ENCODE measurements around the gene FMR1.

Gene FMR1

DNA sequence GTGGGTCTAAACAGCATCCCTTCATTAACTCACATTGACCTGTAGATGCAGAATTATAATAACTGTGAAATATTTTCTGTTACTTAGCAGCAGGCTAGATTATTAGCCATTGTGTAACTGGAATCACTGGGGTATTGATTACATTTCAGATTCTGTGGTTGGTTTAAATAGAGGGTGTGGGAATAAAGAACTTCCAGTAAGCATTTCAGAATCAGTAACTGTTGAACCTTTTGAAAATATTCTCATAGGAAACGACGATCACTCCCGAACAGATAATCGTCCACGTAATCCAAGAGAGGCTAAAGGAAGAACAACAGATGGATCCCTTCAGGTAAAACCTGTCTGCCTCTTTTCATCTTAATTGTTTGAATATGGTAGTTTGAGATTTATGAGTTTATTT is 33.6 kb downstream of the FMR1 start:
- Histone ChIP-seq H3K4me3 (ENCODE audit: insufficient read depth in 1 of 2, low read depth in 1 of 2, low read length in 2 of 2) (no peak overlapping the region), H3K27me3 (ENCODE audit: control insufficient read depth in 1 of 2, insufficient read depth in 1 of 2, low read length in 2 of 2) (no peaks in the 10 kb centered on the region), H3K14ac (ENCODE audit: low read length in 2 of 2) (no peak overlapping the region), H2BK5ac (ENCODE audit: low read depth, low read length, poor library complexity, severe bottlenecking) (no peak overlapping the region), H2BK120ac (ENCODE audit: low read depth, low read length) (no peak overlapping the region), H3K4me2 (ENCODE audit: low read length, poor library complexity, severe bottlenecking) (no peak overlapping the region), H4K91ac (ENCODE audit: low read length) (no peak overlapping the region), H3K79me1 (replicated peaks; ENCODE audit: low read length, poor library complexity, severe bottlenecking) (no peaks in the 10 kb centered on the region), H2AK5ac (ENCODE audit: low read length, severe bottlenecking) (no peak overlapping the region), H3K4me1 (ENCODE audit: control insufficient read depth, insufficient read depth, low read depth, low read length) (no peaks in the 10 kb centered on the region), H3K23ac (ENCODE audit: low read length in 2 of 2) (no peak overlapping the region), H2AFZ (ENCODE audit: low read depth, low read length) (no peak overlapping the region), H2BK15ac (ENCODE audit: low read depth, poor library complexity, severe bottlenecking) (no peak overlapping the region), H3K9ac (ENCODE audit: low read length) (no peak overlapping the region), H3K36me3 (ENCODE audit: control insufficient read depth in 1 of 2, insufficient read depth in 2 of 2, low read depth in 1 of 2, low read length in 2 of 2) (peaks cover 3 to 76% of the 10 kb centered on the region in 2 experiments), H3K27ac (ENCODE audit: low read length, poor library complexity, severe bottlenecking) (no peak overlapping the region), H3K9me3 (ENCODE audit: control insufficient read depth, low read length) (no peaks in the 10 kb centered on the region), H3K18ac (ENCODE audit: low read depth in 1 of 2, low read length in 2 of 2) (no peak overlapping the region), H3K4ac (ENCODE audit: low read depth in 1 of 2, low read length in 2 of 2) (no peak overlapping the region), H2BK12ac (ENCODE audit: low read length in 2 of 2) (no peak overlapping the region), H4K8ac (ENCODE audit: low read length) (no peak overlapping the region)
- WGBS: 97% methylated on average over 5 of the region's 5 CpGs
- no peak for DNase-seq

GRCh38 chrX:147948531-147948930 is 36.8 kb downstream of the FMR1 start:
- Histone ChIP-seq H3K9me3 (ENCODE audit: control insufficient read depth, low read length) (no peaks in the 10 kb centered on the region), H3K27me3 (ENCODE audit: control insufficient read depth in 1 of 2, insufficient read depth in 1 of 2, low read length in 2 of 2) (no peaks in the 10 kb centered on the region), H2BK12ac (ENCODE audit: low read length in 2 of 2) (no peak overlapping the region), H3K4me1 (ENCODE audit: control insufficient read depth, insufficient read depth, low read depth, low read length) (no peaks in the 10 kb centered on the region), H2AFZ (ENCODE audit: low read depth, low read length) (no peak overlapping the region), H3K14ac (ENCODE audit: low read length in 2 of 2) (no peak overlapping the region), H3K4me2 (ENCODE audit: low read length, poor library complexity, severe bottlenecking) (no peak overlapping the region), H3K4ac (ENCODE audit: low read depth in 1 of 2, low read length in 2 of 2) (no peak overlapping the region), H2BK5ac (ENCODE audit: low read depth, low read length, poor library complexity, severe bottlenecking) (no peak overlapping the region), H3K36me3 (ENCODE audit: control insufficient read depth in 1 of 2, insufficient read depth in 2 of 2, low read depth in 1 of 2, low read length in 2 of 2) (peaks cover 3 to 50% of the 10 kb centered on the region in 2 experiments), H3K4me3 (ENCODE audit: insufficient read depth in 1 of 2, low read depth in 1 of 2, low read length in 2 of 2) (no peak overlapping the region), H3K23ac (ENCODE audit: low read length in 2 of 2) (no peak overlapping the region), H3K27ac (ENCODE audit: low read length, poor library complexity, severe bottlenecking) (no peak overlapping the region), H2BK15ac (ENCODE audit: low read depth, poor library complexity, severe bottlenecking) (no peak overlapping the region), H3K18ac (ENCODE audit: low read depth in 1 of 2, low read length in 2 of 2) (no peak overlapping the region), H3K79me1 (replicated peaks; ENCODE audit: low read length, poor library complexity, severe bottlenecking) (no peaks in the 10 kb centered on the region), H2AK5ac (ENCODE audit: low read length, severe bottlenecking) (no peak overlapping the region), H2BK120ac (ENCODE audit: low read depth, low read length) (no peak overlapping the region), H4K8ac (ENCODE audit: low read length) (no peak overlapping the region), H4K91ac (ENCODE audit: low read length) (no peak overlapping the region), H3K9ac (ENCODE audit: low read length) (no peak overlapping the region)
- DNase-seq: no peak
- WGBS: 100% methylated on average over 4 of the region's 7 CpGs

DNA sequence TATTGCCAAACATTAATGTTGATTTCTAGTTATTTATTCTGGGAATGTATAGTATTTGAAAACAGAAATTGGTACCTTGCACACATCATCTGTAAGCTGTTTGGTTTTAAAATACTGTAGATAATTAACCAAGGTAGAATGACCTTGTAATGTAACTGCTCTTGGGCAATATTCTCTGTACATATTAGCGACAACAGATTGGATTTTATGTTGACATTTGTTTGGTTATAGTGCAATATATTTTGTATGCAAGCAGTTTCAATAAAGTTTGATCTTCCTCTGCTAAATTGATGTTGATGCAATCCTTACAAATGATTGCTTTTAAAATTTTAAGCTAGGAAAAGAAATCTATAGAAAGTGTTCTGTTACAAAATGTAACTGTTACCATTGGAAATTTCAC is 38.6 kb downstream of the FMR1 start:
- Histone ChIP-seq H3K18ac (ENCODE audit: low read depth in 1 of 2, low read length in 2 of 2) (no peak overlapping the region), H3K14ac (ENCODE audit: low read length in 2 of 2) (no peak overlapping the region), H2AFZ (ENCODE audit: low read depth, low read length) (no peak overlapping the region), H3K4me2 (ENCODE audit: low read length, poor library complexity, severe bottlenecking) (no peak overlapping the region), H2AK5ac (ENCODE audit: low read length, severe bottlenecking) (no peak overlapping the region), H3K36me3 (ENCODE audit: control insufficient read depth in 1 of 2, insufficient read depth in 2 of 2, low read depth in 1 of 2, low read length in 2 of 2) (peaks cover 0 to 31% of the 10 kb centered on the region in 2 experiments), H3K4ac (ENCODE audit: low read depth in 1 of 2, low read length in 2 of 2) (no peak overlapping the region), H3K23ac (ENCODE audit: low read length in 2 of 2) (no peak overlapping the region), H3K27ac (ENCODE audit: low read length, poor library complexity, severe bottlenecking) (no peak overlapping the region), H3K79me1 (replicated peaks; ENCODE audit: low read length, poor library complexity, severe bottlenecking) (no peaks in the 10 kb centered on the region), H2BK12ac (ENCODE audit: low read length in 2 of 2) (no peak overlapping the region), H3K27me3 (ENCODE audit: control insufficient read depth in 1 of 2, insufficient read depth in 1 of 2, low read length in 2 of 2) (no peaks in the 10 kb centered on the region), H4K91ac (ENCODE audit: low read length) (no peak overlapping the region), H4K8ac (ENCODE audit: low read length) (no peak overlapping the region), H2BK120ac (ENCODE audit: low read depth, low read length) (no peak overlapping the region), H3K9me3 (ENCODE audit: control insufficient read depth, low read length) (no peaks in the 10 kb centered on the region), H2BK15ac (ENCODE audit: low read depth, poor library complexity, severe bottlenecking) (no peak overlapping the region), H2BK5ac (ENCODE audit: low read depth, low read length, poor library complexity, severe bottlenecking) (no peak overlapping the region), H3K4me3 (ENCODE audit: insufficient read depth in 1 of 2, low read depth in 1 of 2, low read length in 2 of 2) (no peak overlapping the region), H3K4me1 (ENCODE audit: control insufficient read depth, insufficient read depth, low read depth, low read length) (no peaks in the 10 kb centered on the region), H3K9ac (ENCODE audit: low read length) (no peak overlapping the region)
- WGBS: no CpG with 5 or more reads among the region's 1 CpG
- no peak for DNase-seq

DNA sequence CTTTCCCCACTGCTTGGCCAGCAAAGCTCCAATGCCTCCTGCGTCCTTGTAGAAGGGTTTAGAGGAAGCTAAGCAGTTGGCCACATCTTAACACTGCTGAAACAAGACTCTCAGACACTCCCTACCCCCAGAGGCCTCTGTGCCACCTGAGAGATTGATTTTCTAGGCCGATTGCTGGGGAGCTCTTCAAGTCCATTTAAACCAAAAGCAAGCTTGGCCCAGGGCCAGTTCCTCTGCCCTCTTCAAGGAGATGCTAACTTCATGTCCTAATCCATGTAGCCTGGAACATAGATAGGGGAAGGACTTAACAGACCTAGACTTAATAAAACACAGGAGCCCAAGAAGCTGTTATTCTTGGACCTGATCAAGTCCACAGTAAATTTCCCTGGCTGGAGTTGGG is 42.3 kb downstream of the FMR1 start:
- Histone ChIP-seq H2BK12ac (ENCODE audit: low read length in 2 of 2) (no peak overlapping the region), H2BK15ac (ENCODE audit: low read depth, poor library complexity, severe bottlenecking) (no peak overlapping the region), H3K4me3 (ENCODE audit: insufficient read depth in 1 of 2, low read depth in 1 of 2, low read length in 2 of 2) (no peak overlapping the region), H3K36me3 (ENCODE audit: control insufficient read depth in 1 of 2, insufficient read depth in 2 of 2, low read depth in 1 of 2, low read length in 2 of 2) (peaks cover 0 to 6% of the 10 kb centered on the region in 2 experiments), H3K4ac (ENCODE audit: low read depth in 1 of 2, low read length in 2 of 2) (no peak overlapping the region), H3K23ac (ENCODE audit: low read length in 2 of 2) (no peak overlapping the region), H3K14ac (ENCODE audit: low read length in 2 of 2) (no peak overlapping the region), H3K4me1 (ENCODE audit: control insufficient read depth, insufficient read depth, low read depth, low read length) (no peaks in the 10 kb centered on the region), H3K9me3 (ENCODE audit: control insufficient read depth, low read length) (no peaks in the 10 kb centered on the region), H2BK5ac (ENCODE audit: low read depth, low read length, poor library complexity, severe bottlenecking) (no peak overlapping the region), H4K8ac (ENCODE audit: low read length) (no peak overlapping the region), H3K4me2 (ENCODE audit: low read length, poor library complexity, severe bottlenecking) (no peak overlapping the region), H3K27me3 (ENCODE audit: control insufficient read depth in 1 of 2, insufficient read depth in 1 of 2, low read length in 2 of 2) (no peaks in the 10 kb centered on the region), H3K27ac (ENCODE audit: low read length, poor library complexity, severe bottlenecking) (no peak overlapping the region), H4K91ac (ENCODE audit: low read length) (no peak overlapping the region), H2AFZ (ENCODE audit: low read depth, low read length) (no peak overlapping the region), H2BK120ac (ENCODE audit: low read depth, low read length) (no peak overlapping the region), H3K79me1 (replicated peaks; ENCODE audit: low read length, poor library complexity, severe bottlenecking) (no peaks in the 10 kb centered on the region), H3K9ac (ENCODE audit: low read length) (no peak overlapping the region), H2AK5ac (ENCODE audit: low read length, severe bottlenecking) (no peak overlapping the region), H3K18ac (ENCODE audit: low read depth in 1 of 2, low read length in 2 of 2) (no peak overlapping the region)
- DNase-seq: no peak
- WGBS: 100% methylated on average over 1 of the region's 2 CpGs

Measured in mesenchymal stem cell (in vitro differentiated cells and primary cell).